ENCODE measurements around the gene ANKS1B.
"Not testable (repeated sequence)": the region's sequence is repeated elsewhere in the genome, so short reads cannot be mapped to it uniquely, and the experiment has no call there.

The ANKS1B gene

GRCh38 chr12:99278899-99279298 lies 705.8 kb downstream of the ANKS1B start:
- TF ChIP-seq POLR2A (IDR thresholded peaks at IDR 0.05; ENCODE audit: low read length) (no peak), GATA1 (IDR thresholded peaks at IDR 0.05; ENCODE audit: low read depth, low read length) (no peak)

GRCh38 chr12:99277591-99278379 lies 707.0 kb downstream of the ANKS1B start:
- TF ChIP-seq POLR2A (IDR thresholded peaks at IDR 0.05; ENCODE audit: low read length), result no peak
- TF ChIP-seq GATA1 (IDR thresholded peaks at IDR 0.05; ENCODE audit: low read depth, low read length), result no peak

More at GRCh38 chr12:99278899-99279298, 705.8 kb downstream of the ANKS1B start:
- no peak for DNase-seq

GRCh38 chr12:99271071-99271470 lies 713.7 kb downstream of the ANKS1B start:
- no peak for DNase-seq
- no peak for TF ChIP-seq POLR2A (IDR thresholded peaks at IDR 0.05; ENCODE audit: low read length)
- no peak for TF ChIP-seq GATA1 (IDR thresholded peaks at IDR 0.05; ENCODE audit: low read depth, low read length)

More at GRCh38 chr12:99277591-99278379, 707.0 kb downstream of the ANKS1B start:
- DNase-seq, result no peak

GRCh38 chr12:99267038-99267437 lies 717.7 kb downstream of the ANKS1B start:
- no peak for TF ChIP-seq GATA1 (IDR thresholded peaks at IDR 0.05; ENCODE audit: low read depth, low read length)
- no peak for TF ChIP-seq POLR2A (IDR thresholded peaks at IDR 0.05; ENCODE audit: low read length)
- no peak for DNase-seq

GRCh38 chr12:99265648-99266047 lies 719.1 kb downstream of the ANKS1B start:
- DNase-seq, result no peak
- no peak for TF ChIP-seq POLR2A (IDR thresholded peaks at IDR 0.05; ENCODE audit: low read length)
- no peak for TF ChIP-seq GATA1 (IDR thresholded peaks at IDR 0.05; ENCODE audit: low read depth, low read length)

GRCh38 chr12:99261256-99261655 lies 723.5 kb downstream of the ANKS1B start:
- no peak for DNase-seq
- TF ChIP-seq GATA1 (IDR thresholded peaks at IDR 0.05; ENCODE audit: low read depth, low read length) (no peak), POLR2A (IDR thresholded peaks at IDR 0.05; ENCODE audit: low read length) (no peak)

GRCh38 chr12:99260456-99260996 lies 724.2 kb downstream of the ANKS1B start:
- no peak for TF ChIP-seq POLR2A (IDR thresholded peaks at IDR 0.05; ENCODE audit: low read length)
- TF ChIP-seq GATA1 (IDR thresholded peaks at IDR 0.05; ENCODE audit: low read depth, low read length), result no peak
- DNase-seq, result no peak

- TF ChIP-seq GATA1 (IDR thresholded peaks at IDR 0.05; ENCODE audit: low read depth, low read length) (no peak), POLR2A (IDR thresholded peaks at IDR 0.05; ENCODE audit: low read length) (no peak)
- DNase-seq, result no peak
Observed at GRCh38 chr12:99259040-99259934, 725.4 kb downstream of the ANKS1B start.

GRCh38 chr12:99257672-99258071 lies 727.1 kb downstream of the ANKS1B start:
- no peak for DNase-seq
- TF ChIP-seq POLR2A (IDR thresholded peaks at IDR 0.05; ENCODE audit: low read length) (no peak), GATA1 (IDR thresholded peaks at IDR 0.05; ENCODE audit: low read depth, low read length) (no peak)

GRCh38 chr12:99253068-99253467 lies 731.7 kb downstream of the ANKS1B start:
- DNase-seq, result no peak
- no peak for TF ChIP-seq POLR2A (IDR thresholded peaks at IDR 0.05; ENCODE audit: low read length)
- no peak for TF ChIP-seq GATA1 (IDR thresholded peaks at IDR 0.05; ENCODE audit: low read depth, low read length)

- no peak for TF ChIP-seq GATA1 (IDR thresholded peaks at IDR 0.05; ENCODE audit: low read depth, low read length)
- DNase-seq, result no peak
Observed at GRCh38 chr12:99250091-99250490, 734.6 kb downstream of the ANKS1B start.

- DNase-seq, result no peak
- TF ChIP-seq GATA1 (IDR thresholded peaks at IDR 0.05; ENCODE audit: low read depth, low read length), result no peak
- no peak for TF ChIP-seq POLR2A (IDR thresholded peaks at IDR 0.05; ENCODE audit: low read length)
Observed at GRCh38 chr12:99249543-99249942, 735.2 kb downstream of the ANKS1B start.

- DNase-seq, result not testable (repeated sequence)
Observed at GRCh38 chr12:99237907-99238538, 746.7 kb downstream of the ANKS1B start.

- TF ChIP-seq POLR2A (IDR thresholded peaks at IDR 0.05; ENCODE audit: low read length), result no peak
- TF ChIP-seq GATA1 (IDR thresholded peaks at IDR 0.05; ENCODE audit: low read depth, low read length), result no peak
- DNase-seq, result no peak
Observed at GRCh38 chr12:99235381-99235780, 749.4 kb downstream of the ANKS1B start.

Measured in erythroblast (primary cell).